Neutrophil (primary cell): ENCODE measurements around the gene MXRA7.
"Not testable (repeated sequence)": the region's sequence is repeated elsewhere in the genome, so short reads cannot be mapped to it uniquely, and the experiment has no call there.

Experiments
- H3K27ac ChIP-seq: fragments of 200-600 bp; sonication (generic); 2 replicates; pipeline ENCODE4 v1.5.1; 2016; ENCODE audit warnings: mild to moderate bottlenecking, moderate library complexity
- H3K27me3 ChIP-seq: fragments of 200-600 bp; sonication (generic); 2 replicates; pipeline ENCODE4 v1.6.0; 2016; ENCODE audit warnings: mild to moderate bottlenecking
- H3K36me3 ChIP-seq: fragments of 200-600 bp; sonication (generic); 2 replicates; pipeline ENCODE4 v1.5.1; 2017
- H3K4me1 ChIP-seq, 2 experiments: fragments of 200-600 bp in 1 of 2; sonication (generic) in 1 of 2; 1 replicate in 1 of 2; 2 replicates in 1 of 2; pipeline versions ENCODE4 v1.5.1 to v1.6.1; 2013 to 2016; ENCODE audit warnings: low read depth in 1 of 2, low read length in 1 of 2, mild to moderate bottlenecking in 1 of 2, moderate library complexity in 1 of 2; ENCODE audit not compliant: control insufficient read depth in 1 of 2, insufficient read depth in 1 of 2
- H3K4me3 ChIP-seq, 2 experiments: fragments of 200-600 bp in 1 of 2; sonication (generic) in 1 of 2; 1 replicate in 1 of 2; 2 replicates in 1 of 2; pipeline ENCODE4 v1.5.1; 2013 to 2016; ENCODE audit warnings: low read depth in 1 of 2, low read length in 1 of 2, mild to moderate bottlenecking in 1 of 2, moderate library complexity in 1 of 2
- H3K9me3 ChIP-seq: fragments of 200-600 bp; sonication (generic); 2 replicates; pipeline ENCODE4 v1.5.1; 2016
- CTCF ChIP-seq: fragments of 200-600 bp; sonication (generic); IDR thresholded peaks from 2 replicates; pipeline ENCODE4 v1.5.1; 2016; ENCODE audit warnings: antibody characterized with exemption

Gene MXRA7

GRCh38 chr17:76715496-76715830 lies 4.7 kb upstream of the MXRA7 start:
- peaks cover 55% of the 10 kb centered on the region for H3K36me3 ChIP-seq
- no peaks in the 10 kb centered on the region for H3K9me3 ChIP-seq
- H3K4me1 ChIP-seq: peaks cover 47 to 50% of the 10 kb centered on the region in 2 experiments
- peak overlapping the region; percentile 38 to 43 for H3K4me3 ChIP-seq
- TF ChIP-seq CTCF: no peak
- peak overlapping the region; percentile 94 for H3K27ac ChIP-seq
- H3K27me3 ChIP-seq: peaks cover 11% of the 10 kb centered on the region

- Histone ChIP-seq H3K36me3 (peaks cover 50% of the 10 kb centered on the region), H3K4me1 (peaks cover 52 to 54% of the 10 kb centered on the region in 2 experiments), H3K9me3 (no peaks in the 10 kb centered on the region), H3K27ac (peak overlapping the region; percentile 94), H3K4me3 (peak overlapping the region; percentile 38 to 43), H3K27me3 (peaks cover 16% of the 10 kb centered on the region)
- TF ChIP-seq CTCF: peak; percentile 67
Observed at GRCh38 chr17:76714822-76715495, 4.2 kb upstream of the MXRA7 start.

- no peak for TF ChIP-seq CTCF
- Histone ChIP-seq H3K27ac (peak overlapping the region; percentile 94), H3K4me1 (peaks cover 52 to 57% of the 10 kb centered on the region in 2 experiments), H3K36me3 (peaks cover 44% of the 10 kb centered on the region), H3K9me3 (no peaks in the 10 kb centered on the region), H3K4me3 (peak overlapping the region in 1 of 2 experiments; percentile 38), H3K27me3 (peaks cover 22% of the 10 kb centered on the region)
Observed at GRCh38 chr17:76714336-76714735, 3.6 kb upstream of the MXRA7 start.

- Histone ChIP-seq H3K9me3 (no peaks in the 10 kb centered on the region), H3K4me1 (peaks cover 52 to 57% of the 10 kb centered on the region in 2 experiments), H3K4me3 (no peak overlapping the region), H3K36me3 (peaks cover 38% of the 10 kb centered on the region), H3K27ac (peak overlapping the region; percentile 94), H3K27me3 (peaks cover 28% of the 10 kb centered on the region)
- no peak for TF ChIP-seq CTCF
Observed at GRCh38 chr17:76713765-76714164, 3.0 kb upstream of the MXRA7 start.

GRCh38 chr17:76712321-76712720 lies 1.6 kb upstream of the MXRA7 start:
- H3K9me3 ChIP-seq, H3K27ac ChIP-seq, H3K4me3 ChIP-seq: not testable (repeated sequence)
- H3K36me3 ChIP-seq: peaks cover 24% of the 10 kb centered on the region
- peaks cover 47 to 51% of the 10 kb centered on the region in 2 experiments for H3K4me1 ChIP-seq
- H3K27me3 ChIP-seq: peaks cover 32% of the 10 kb centered on the region

GRCh38 chr17:76709951-76710862 lies 558 bp downstream of the MXRA7 start:
- peaks cover 26 to 30% of the 10 kb centered on the region in 2 experiments for H3K4me1 ChIP-seq
- peaks cover 32% of the 10 kb centered on the region for H3K27me3 ChIP-seq
- peak overlapping the region; percentile 49 to 56 for H3K4me3 ChIP-seq
- not testable (repeated sequence) for H3K27ac ChIP-seq, H3K9me3 ChIP-seq
- peaks cover 21% of the 10 kb centered on the region for H3K36me3 ChIP-seq
